Measurements from ENCODE around the gene SZT2. TPM values are rescaled to one million over a fixed set of nuclear protein-coding genes. Genes with fewer than 3 reads are reported as not detected.

SZT2 gene
- total and polyA plus RNA-seq, 7 donors, result 5.9 to 24.7 (median 17.9) TPM

DNA sequence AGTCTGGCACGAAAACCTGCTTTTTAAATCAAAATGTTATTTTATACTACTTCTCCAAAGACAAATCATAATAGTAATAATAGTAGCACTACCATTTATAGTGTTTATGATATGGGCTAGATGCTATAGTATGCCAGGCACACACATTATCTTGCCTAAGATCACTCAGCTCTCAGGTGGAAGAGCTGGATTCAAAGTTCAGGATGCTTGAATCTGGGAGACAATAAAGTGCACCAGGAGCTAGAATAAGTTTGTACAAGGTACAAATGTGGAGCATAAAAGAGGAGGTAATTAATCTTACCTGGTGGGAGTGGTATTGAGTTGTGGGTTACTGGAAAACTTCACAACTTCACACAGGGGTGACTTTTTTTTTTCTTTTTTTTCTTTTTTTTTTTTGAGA is 11.9 kb upstream of the SZT2 start:
- DNase-seq, result no peak
- Histone ChIP-seq H3K27ac (no peak overlapping the region), H3K36me3 (ENCODE audit: insufficient read depth in 1 of 2, low read depth in 1 of 2) (peaks cover 8 to 56% of the 10 kb centered on the region in 2 donors), H3K4me3 (no peak overlapping the region), H3K4me1 (no peaks in the 10 kb centered on the region), H3K9me3 (no peaks in the 10 kb centered on the region), H3K27me3 (ENCODE audit: insufficient read depth in 3 of 3, low read length in 2 of 3) (no peaks in the 10 kb centered on the region)
- 94 to 96% (median 96%) methylated on average over 1 of the region's 1 CpG for WGBS, 3 donors
- ATAC-seq, result no peak
- intact Hi-C loops (cut with DNase I), result no loop called here
- TF ChIP-seq, protein P1, sequence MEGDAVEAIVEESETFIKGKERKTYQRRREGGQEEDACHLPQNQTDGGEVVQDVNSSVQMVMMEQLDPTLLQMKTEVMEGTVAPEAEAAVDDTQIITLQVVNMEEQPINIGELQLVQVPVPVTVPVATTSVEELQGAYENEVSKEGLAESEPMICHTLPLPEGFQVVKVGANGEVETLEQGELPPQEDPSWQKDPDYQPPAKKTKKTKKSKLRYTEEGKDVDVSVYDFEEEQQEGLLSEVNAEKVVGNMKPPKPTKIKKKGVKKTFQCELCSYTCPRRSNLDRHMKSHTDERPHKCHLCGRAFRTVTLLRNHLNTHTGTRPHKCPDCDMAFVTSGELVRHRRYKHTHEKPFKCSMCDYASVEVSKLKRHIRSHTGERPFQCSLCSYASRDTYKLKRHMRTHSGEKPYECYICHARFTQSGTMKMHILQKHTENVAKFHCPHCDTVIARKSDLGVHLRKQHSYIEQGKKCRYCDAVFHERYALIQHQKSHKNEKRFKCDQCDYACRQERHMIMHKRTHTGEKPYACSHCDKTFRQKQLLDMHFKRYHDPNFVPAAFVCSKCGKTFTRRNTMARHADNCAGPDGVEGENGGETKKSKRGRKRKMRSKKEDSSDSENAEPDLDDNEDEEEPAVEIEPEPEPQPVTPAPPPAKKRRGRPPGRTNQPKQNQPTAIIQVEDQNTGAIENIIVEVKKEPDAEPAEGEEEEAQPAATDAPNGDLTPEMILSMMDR (IDR thresholded peaks at IDR 0.05), result no peak

DNA sequence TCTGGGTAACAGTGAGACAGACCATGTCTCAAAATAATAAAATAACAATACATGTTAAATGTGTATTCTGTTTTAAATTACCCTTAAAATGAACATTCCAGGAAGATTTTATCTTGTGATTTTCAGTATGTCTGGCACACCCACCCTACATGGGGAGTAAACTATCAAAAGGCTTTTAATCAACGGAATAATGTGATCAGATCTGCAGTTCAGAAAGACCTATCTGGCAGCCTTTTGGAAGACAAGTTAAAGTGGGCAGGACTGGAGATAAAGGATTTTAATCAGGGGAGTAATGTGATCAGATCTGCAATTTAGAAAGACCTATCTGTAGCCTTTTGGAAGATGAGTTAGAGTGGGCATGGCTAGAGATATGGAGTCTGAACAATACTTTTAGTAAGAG is 10.2 kb upstream of the SZT2 start:
- no peaks in the 10 kb centered on the region for H3K4me1 ChIP-seq
- ATAC-seq, result no peak
- no peak overlapping the region for H3K4me3 ChIP-seq
- H3K36me3 ChIP-seq (ENCODE audit: insufficient read depth in 1 of 2, low read depth in 1 of 2), result peaks cover 17 to 72% of the 10 kb centered on the region in 2 donors
- H3K27me3 ChIP-seq (ENCODE audit: insufficient read depth in 3 of 3, low read length in 2 of 3), result no peaks in the 10 kb centered on the region
- WGBS, 3 donors, result 88 to 97% (median 90%) methylated on average over 1 of the region's 1 CpG
- intact Hi-C loops (cut with DNase I), result no loop called here
- no peaks in the 10 kb centered on the region for H3K9me3 ChIP-seq
- no peak overlapping the region for H3K27ac ChIP-seq
- DNase-seq, result no peak
- TF ChIP-seq, protein P1 (IDR thresholded peaks at IDR 0.05), result no peak

DNA sequence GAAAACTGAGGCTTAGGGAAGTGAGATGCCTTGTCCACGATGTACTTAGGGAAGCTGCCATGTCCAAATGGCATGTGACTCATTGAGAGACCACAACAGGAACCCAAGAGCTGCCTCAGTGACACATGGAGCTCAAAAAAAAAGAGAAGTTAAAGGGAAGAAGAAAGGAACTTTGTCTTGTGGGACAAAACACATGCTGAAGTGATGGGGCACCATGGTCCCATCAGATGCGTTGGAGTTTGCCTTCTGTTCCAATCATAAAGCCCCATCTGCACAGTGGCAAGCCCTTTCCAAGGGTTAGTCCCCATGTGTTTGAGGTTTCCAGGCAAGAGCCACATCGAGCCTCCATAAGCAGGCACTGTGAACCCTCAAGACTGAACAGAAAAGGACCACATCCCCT is 8.1 kb upstream of the SZT2 start:
- H3K4me3 ChIP-seq, result no peak overlapping the region
- no peaks in the 10 kb centered on the region for H3K27me3 ChIP-seq (ENCODE audit: insufficient read depth in 3 of 3, low read length in 2 of 3)
- no peaks in the 10 kb centered on the region for H3K4me1 ChIP-seq
- no peak overlapping the region for H3K27ac ChIP-seq
- TF ChIP-seq, protein P1 (IDR thresholded peaks at IDR 0.05), result no peak
- intact Hi-C loops (cut with DNase I), result loop anchor here (5.0 to 10.0 kb wide), 2 partner anchors 154 to 157 kb away; no protein-coding TSS in a partner anchor
- ATAC-seq (no peak), DNase-seq (no peak)
- no peaks in the 10 kb centered on the region for H3K9me3 ChIP-seq
- WGBS, 3 donors, result 60 to 74% (median 63%) methylated on average over 3 of the region's 3 CpGs
- peaks cover 27 to 79% of the 10 kb centered on the region in 2 donors for H3K36me3 ChIP-seq (ENCODE audit: insufficient read depth in 1 of 2, low read depth in 1 of 2)

DNA sequence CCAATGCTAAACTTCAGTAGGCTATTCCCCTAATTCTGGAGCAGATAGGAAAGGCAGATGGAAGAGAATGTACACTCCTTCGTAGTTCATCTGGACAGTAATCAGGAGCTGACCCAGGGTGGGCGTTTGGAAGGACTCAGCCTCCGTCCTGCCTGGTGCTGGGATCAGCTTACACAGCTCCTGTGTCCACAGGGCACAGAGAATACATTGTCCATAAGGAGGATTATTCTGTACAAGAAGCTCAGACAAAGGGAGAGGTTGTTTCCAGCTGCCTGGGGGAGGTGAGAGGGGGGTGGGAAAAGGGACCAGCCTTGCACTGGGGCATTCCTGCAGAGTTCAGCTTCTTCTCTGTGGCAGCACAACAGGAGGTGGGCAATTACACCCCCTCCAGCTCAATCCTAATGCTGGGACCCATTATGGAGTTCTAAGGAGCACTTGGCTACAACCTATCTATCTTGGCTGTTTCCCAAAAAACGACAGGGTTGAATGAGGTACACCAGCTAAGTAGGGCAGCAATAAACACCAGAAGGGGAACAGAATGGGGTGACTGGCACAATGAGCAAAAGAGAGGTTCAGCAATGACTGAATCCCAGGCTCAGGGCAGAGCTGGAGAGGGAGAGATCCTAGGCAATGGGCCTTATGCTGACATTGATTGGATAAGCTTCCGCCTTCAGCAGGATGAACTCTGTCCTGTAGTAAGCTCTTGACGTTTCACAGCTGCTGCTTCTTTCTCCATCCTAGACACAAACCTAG is 7.5 kb upstream of the SZT2 start:
- TF ChIP-seq, protein P1 (IDR thresholded peaks at IDR 0.05), result no peak
- Histone ChIP-seq H3K27ac (no peak overlapping the region), H3K36me3 (ENCODE audit: insufficient read depth in 1 of 2, low read depth in 1 of 2) (peaks cover 31 to 85% of the 10 kb centered on the region in 2 donors), H3K27me3 (ENCODE audit: insufficient read depth in 3 of 3, low read length in 2 of 3) (no peaks in the 10 kb centered on the region), H3K4me3 (no peak overlapping the region), H3K9me3 (no peaks in the 10 kb centered on the region), H3K4me1 (no peaks in the 10 kb centered on the region)
- 48 to 59% (median 50%) methylated on average over 6 of the region's 6 CpGs for WGBS, 3 donors
- intact Hi-C loops (cut with DNase I), result loop anchor here (5.0 to 10.0 kb wide), 2 partner anchors 155 to 157 kb away; no protein-coding TSS in a partner anchor
- peak in 1 of 4 donors; percentile 8 for ATAC-seq
- DNase-seq, result no peak
